ENCODE results near the gene AMER3.
A peak's percentile ranks its signal among the peaks of the same experiment; 100 is the strongest.

AMER3 gene

DNA sequence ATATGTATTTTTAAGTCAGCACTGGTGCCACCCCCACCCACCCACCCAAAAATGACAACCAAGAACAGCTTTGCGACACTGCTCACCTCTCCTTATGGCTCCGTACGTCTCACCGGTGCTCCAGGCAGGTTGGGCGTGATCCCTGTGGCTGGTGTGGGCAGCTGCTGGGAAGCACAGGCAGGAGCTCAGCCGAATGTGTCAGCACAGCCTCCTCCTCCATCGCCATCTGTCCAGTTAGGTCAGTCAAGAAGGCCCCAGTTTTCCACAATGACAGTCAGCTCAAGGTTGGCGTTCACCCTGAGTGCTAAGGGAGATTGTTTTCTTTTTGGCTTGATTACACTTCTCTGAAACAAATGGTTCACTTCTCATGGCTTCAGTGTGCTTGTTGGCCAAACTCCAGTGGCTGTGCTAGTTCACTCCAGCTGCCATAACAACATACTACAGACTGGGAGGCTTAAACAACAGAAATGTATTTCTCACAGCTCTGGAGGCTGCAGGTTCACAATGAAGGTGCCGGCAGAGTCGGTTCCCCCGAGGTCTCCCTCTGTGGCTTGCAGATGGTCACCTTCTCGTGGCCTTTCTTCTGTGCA lies 30.2 kb downstream of the AMER3 start:
- Histone ChIP-seq H3K27me3 (ENCODE audit: control insufficient read depth, insufficient read depth, low read length) (no peaks in the 10 kb centered on the region), H3K36me3 (ENCODE audit: control insufficient read depth, insufficient read depth, low read length) (no peaks in the 10 kb centered on the region), H3K27ac (ENCODE audit: low read length) (no peak overlapping the region), H3K4me3 (ENCODE audit: low read length) (no peak overlapping the region), H3K9me3 (ENCODE audit: control insufficient read depth, insufficient read depth, low read length) (no peaks in the 10 kb centered on the region), H3K4me1 (ENCODE audit: control insufficient read depth, insufficient read depth, low read length) (no peaks in the 10 kb centered on the region)
- WGBS (ENCODE audit: insufficient coverage, insufficient read length): no CpG with 5 or more reads among the region's 12 CpGs
- DNase-seq (ENCODE audit: low read depth, low spot score): no peak

DNA sequence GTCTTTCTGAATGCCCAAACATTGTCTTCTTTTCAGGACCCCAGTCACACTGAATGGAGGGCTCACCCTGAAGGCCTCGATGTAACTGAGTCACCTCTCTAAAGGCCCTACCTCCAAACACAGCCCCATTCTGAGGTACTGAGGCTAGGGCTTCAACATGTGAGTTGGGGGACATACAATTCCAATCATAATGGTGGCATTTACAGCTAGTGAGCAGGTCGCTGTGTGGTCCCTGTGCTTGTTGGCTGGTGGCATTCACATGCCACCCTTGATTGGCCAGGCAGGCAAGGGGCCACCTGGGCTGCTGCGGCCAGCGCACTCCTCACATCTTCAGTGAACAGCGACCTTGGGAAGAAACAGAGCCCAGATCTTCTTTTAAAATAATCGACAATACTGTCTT lies 30.7 kb downstream of the AMER3 start:
- DNase-seq (ENCODE audit: low read depth, low spot score): no peak
- no peak overlapping the region for H3K4me3 ChIP-seq (ENCODE audit: low read length)
- no peaks in the 10 kb centered on the region for H3K9me3 ChIP-seq (ENCODE audit: control insufficient read depth, insufficient read depth, low read length)
- H3K27ac ChIP-seq (ENCODE audit: low read length): no peak overlapping the region
- no CpG with 5 or more reads among the region's 6 CpGs for WGBS (ENCODE audit: insufficient coverage, insufficient read length)
- H3K27me3 ChIP-seq (ENCODE audit: control insufficient read depth, insufficient read depth, low read length): no peaks in the 10 kb centered on the region
- H3K4me1 ChIP-seq (ENCODE audit: control insufficient read depth, insufficient read depth, low read length): no peaks in the 10 kb centered on the region
- H3K36me3 ChIP-seq (ENCODE audit: control insufficient read depth, insufficient read depth, low read length): no peaks in the 10 kb centered on the region

DNA sequence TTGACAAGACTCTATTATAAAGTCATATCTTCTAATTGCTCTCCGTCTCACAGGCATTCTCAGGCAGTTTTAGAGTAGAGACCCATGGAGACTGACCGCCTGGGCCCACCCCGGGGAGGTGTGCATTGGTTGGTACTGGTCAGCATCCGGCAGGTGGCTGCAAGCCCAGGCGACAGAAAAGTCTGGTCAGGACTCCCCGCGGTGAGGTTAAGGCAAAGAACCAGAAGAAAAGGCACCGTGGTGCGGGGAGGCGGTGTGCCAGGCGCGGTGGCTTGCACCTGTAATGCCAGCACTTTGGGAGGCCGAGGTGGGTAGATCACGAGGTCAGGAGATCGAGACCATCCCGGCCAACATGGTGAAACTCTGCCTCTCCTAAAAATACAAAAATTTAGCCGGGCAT lies 32.5 kb downstream of the AMER3 start:
- DNase-seq (ENCODE audit: low read depth, low spot score): no peak
- Histone ChIP-seq H3K9me3 (ENCODE audit: control insufficient read depth, insufficient read depth, low read length) (no peaks in the 10 kb centered on the region), H3K27me3 (ENCODE audit: control insufficient read depth, insufficient read depth, low read length) (no peaks in the 10 kb centered on the region), H3K4me1 (ENCODE audit: control insufficient read depth, insufficient read depth, low read length) (no peaks in the 10 kb centered on the region), H3K4me3 (ENCODE audit: low read length) (no peak overlapping the region), H3K27ac (ENCODE audit: low read length) (no peak overlapping the region), H3K36me3 (ENCODE audit: control insufficient read depth, insufficient read depth, low read length) (no peaks in the 10 kb centered on the region)
- WGBS (ENCODE audit: insufficient coverage, insufficient read length): no CpG with 5 or more reads among the region's 17 CpGs

DNA sequence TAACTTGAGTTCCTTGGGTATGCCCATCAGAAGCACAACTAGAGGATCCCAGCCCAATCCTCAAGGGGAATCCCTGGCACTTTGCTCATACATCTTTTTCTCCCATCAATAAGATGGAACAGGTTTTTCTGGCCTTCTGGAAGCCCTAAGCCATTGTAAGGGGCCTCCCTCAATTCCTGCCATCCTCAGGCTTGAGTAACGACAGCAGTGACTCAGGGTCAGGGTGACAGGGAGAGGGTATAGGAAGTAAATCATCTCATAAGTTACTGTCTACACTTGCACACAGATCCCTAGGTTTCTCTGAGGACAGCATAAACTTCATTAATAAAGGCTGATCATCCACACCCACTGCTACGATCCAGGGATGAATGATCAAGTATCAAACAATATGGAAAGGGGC lies 35.0 kb downstream of the AMER3 start:
- no peak overlapping the region for H3K4me3 ChIP-seq (ENCODE audit: low read length)
- no CpG with 5 or more reads among the region's 2 CpGs for WGBS (ENCODE audit: insufficient coverage, insufficient read length)

DNA sequence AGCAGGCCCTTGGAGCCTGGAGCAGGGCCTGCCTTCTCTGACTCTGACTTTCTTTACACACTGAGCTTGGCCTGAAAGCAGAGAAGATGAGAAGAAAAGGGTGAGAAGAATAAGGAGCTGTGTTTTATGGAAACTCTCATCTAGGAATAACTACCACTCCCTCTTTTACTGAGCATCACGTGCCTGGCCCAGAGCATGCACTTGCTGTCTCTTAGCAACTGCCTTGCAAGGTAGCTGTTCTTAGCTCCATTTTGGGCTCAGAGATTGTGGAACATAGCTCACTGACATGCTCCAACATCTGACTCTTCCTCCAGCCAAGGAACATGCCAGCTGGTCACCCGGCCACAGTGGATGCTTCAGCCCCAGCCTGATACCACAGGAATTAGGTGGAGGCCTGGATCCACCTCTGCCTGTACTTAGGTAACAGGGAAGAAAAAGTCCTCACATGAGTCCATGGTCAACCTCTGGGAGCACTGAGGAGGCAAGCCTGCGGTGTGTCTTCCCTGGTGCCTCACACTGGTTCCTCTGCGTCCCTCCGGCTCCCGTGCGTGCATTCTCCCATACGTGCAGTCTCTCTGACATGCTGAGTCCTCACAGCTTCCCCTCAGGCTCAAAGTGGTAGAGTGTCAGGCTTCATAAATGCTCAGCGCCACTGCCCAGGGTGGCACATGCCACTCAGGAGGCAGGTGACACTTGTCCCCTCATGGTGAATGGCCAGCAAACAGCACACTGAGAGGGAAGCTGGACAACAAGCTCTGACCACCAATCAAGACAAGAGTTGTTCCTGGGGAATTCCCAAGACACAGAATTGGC lies 35.7 kb downstream of the AMER3 start:
- Histone ChIP-seq H3K27me3 (ENCODE audit: control insufficient read depth, insufficient read depth, low read length) (no peaks in the 10 kb centered on the region), H3K36me3 (ENCODE audit: control insufficient read depth, insufficient read depth, low read length) (no peaks in the 10 kb centered on the region), H3K4me1 (ENCODE audit: control insufficient read depth, insufficient read depth, low read length) (no peaks in the 10 kb centered on the region), H3K27ac (ENCODE audit: low read length) (no peak overlapping the region), H3K4me3 (ENCODE audit: low read length) (no peak overlapping the region), H3K9me3 (ENCODE audit: control insufficient read depth, insufficient read depth, low read length) (no peaks in the 10 kb centered on the region)
- WGBS (ENCODE audit: insufficient coverage, insufficient read length): no CpG with 5 or more reads among the region's 9 CpGs
- no peak for DNase-seq (ENCODE audit: low read depth, low spot score)

More for the DNA sequence above, 35.0 kb downstream of the AMER3 start:
- H3K4me1 ChIP-seq (ENCODE audit: control insufficient read depth, insufficient read depth, low read length): no peaks in the 10 kb centered on the region
- H3K27ac ChIP-seq (ENCODE audit: low read length): no peak overlapping the region
- H3K27me3 ChIP-seq (ENCODE audit: control insufficient read depth, insufficient read depth, low read length): no peaks in the 10 kb centered on the region
- DNase-seq (ENCODE audit: low read depth, low spot score): no peak
- no peaks in the 10 kb centered on the region for H3K9me3 ChIP-seq (ENCODE audit: control insufficient read depth, insufficient read depth, low read length)
- H3K36me3 ChIP-seq (ENCODE audit: control insufficient read depth, insufficient read depth, low read length): no peaks in the 10 kb centered on the region

DNA sequence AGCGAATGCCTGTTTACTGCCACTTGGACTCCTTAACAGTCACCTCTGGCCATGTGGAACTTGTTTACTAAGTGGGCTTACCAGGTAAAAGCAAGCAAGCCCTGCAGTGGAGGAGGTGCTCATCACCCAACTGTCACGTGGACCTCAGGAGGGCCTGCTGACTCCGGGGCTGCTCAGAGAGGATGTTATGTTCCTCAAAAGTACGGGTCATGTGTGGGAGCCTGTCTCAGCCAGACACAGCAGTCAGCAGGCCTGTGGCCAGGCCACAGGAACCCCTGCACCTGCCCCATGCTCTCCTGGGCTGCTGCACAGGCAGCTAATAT lies 36.2 kb downstream of the AMER3 start:
- Histone ChIP-seq H3K4me1 (ENCODE audit: control insufficient read depth, insufficient read depth, low read length) (no peaks in the 10 kb centered on the region; the same call in 1 of the 2 replicates), H3K27me3 (ENCODE audit: control insufficient read depth, insufficient read depth, low read length) (no peaks in the 10 kb centered on the region), H3K4me3 (ENCODE audit: low read length) (no peak overlapping the region), H3K27ac (ENCODE audit: low read length) (no peak overlapping the region), H3K36me3 (ENCODE audit: control insufficient read depth, insufficient read depth, low read length) (no peaks in the 10 kb centered on the region), H3K9me3 (ENCODE audit: control insufficient read depth, insufficient read depth, low read length) (no peaks in the 10 kb centered on the region)
- WGBS (ENCODE audit: insufficient coverage, insufficient read length): no CpG with 5 or more reads among the region's 4 CpGs
- no peak for DNase-seq (ENCODE audit: low read depth, low spot score)

DNA sequence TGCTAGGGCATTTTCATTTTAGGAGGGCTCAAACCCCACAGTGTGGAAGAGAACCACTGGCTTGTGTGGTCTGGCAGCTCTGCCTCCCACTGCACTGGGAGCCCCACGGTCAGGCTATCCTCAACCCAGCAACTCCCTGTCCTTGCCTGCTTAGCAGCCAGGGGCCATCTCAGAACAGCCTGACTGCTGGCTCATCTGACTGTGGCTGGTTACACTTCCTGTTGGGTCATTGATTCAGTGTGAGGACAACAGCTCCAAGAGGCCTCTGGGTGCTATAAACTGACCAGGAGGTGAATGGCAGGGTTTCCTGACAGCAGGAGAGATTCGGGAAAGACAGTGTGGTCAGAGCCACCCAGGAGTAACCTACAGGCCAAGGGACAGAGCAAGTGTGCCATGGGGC lies 40.1 kb downstream of the AMER3 start:
- Histone ChIP-seq H3K9me3 (ENCODE audit: control insufficient read depth, insufficient read depth, low read length) (no peaks in the 10 kb centered on the region), H3K36me3 (ENCODE audit: control insufficient read depth, insufficient read depth, low read length) (no peaks in the 10 kb centered on the region), H3K27ac (ENCODE audit: low read length) (no peak overlapping the region), H3K27me3 (ENCODE audit: control insufficient read depth, insufficient read depth, low read length) (peaks cover 3% of the 10 kb centered on the region; the same call in 1 of the 2 replicates), H3K4me1 (ENCODE audit: control insufficient read depth, insufficient read depth, low read length) (no peaks in the 10 kb centered on the region; the same call in 1 of the 2 replicates), H3K4me3 (ENCODE audit: low read length) (no peak overlapping the region)
- no peak for DNase-seq (ENCODE audit: low read depth, low spot score)
- no CpG with 5 or more reads among the region's 2 CpGs for WGBS (ENCODE audit: insufficient coverage, insufficient read length)

DNA sequence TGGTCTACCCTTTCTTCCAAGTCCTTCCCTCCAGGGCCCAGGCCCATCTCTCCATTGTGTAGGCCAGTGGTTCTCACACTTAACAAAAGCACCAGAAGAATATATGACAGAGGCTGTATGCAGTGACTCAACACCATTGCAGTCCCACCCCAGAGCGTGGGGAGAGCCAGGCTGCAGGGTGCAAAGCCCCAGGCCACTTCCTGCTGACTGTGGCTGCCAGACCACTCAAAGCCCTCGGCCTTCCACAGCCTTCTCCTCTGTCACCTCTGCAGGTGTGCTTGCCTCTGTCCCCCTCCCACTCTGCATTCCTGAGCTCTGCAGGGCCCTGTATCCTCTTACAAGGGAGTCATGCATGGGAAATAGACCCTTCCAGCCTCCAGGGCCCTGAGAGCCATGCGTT lies 41.0 kb downstream of the AMER3 start:
- no peaks in the 10 kb centered on the region; the same call in 1 of the 2 replicates for H3K4me1 ChIP-seq (ENCODE audit: control insufficient read depth, insufficient read depth, low read length)

DNA sequence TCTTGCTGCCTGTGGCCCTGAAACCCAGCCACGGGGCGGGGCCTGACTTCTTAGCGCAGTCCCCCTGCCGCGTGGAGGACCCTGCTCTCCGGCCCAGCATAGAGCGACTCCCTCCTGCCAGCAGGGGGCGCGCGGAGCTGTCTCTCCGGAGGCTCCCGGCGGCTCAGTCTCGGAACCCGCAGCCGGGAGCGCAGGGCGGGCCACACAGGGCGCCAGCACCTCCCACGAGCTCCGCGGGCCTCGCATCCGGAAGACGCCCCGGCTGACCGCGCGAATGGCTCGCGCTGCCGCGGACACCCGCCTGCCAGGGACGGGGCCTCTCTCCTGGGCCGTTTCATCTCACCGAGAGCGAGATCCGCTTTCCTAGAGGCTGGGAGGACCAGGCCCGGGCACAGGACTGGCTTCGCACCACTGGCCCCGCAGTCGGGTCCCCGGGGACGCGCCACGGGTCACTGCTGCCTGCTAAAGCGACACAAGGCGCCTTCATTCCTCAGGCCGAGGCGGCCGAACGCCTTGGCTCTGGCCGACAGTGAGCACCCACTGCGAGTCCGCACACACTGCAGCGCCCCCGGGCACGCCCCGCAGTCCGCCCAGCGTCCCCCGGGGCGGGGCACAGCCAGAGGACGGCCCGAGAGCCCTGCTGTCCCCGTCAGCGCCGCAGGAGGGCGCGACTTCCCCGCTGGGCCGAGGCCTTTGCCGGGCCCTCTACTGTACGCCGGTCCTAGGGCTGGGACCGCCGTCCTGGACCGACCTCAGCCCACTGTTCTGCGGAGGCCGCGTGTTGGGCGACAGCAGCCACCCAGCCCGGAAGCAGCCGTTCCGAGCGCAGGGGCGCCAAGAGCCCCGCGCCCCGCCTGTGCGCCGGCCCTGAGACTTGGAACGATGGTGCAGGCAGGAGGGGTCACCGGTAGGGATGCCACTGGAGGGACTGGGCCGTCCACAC lies 42.4 kb downstream of the AMER3 start:
- peak overlapping the region; percentile 71; the same call in 1 of the 2 replicates for H3K4me3 ChIP-seq (ENCODE audit: low read length)
- no peak overlapping the region for H3K27ac ChIP-seq (ENCODE audit: low read length)
- H3K9me3 ChIP-seq (ENCODE audit: control insufficient read depth, insufficient read depth, low read length): no peaks in the 10 kb centered on the region
- no peaks in the 10 kb centered on the region for H3K36me3 ChIP-seq (ENCODE audit: control insufficient read depth, insufficient read depth, low read length)
- no peaks in the 10 kb centered on the region; the same call in 1 of the 2 replicates for H3K4me1 ChIP-seq (ENCODE audit: control insufficient read depth, insufficient read depth, low read length)
- WGBS (ENCODE audit: insufficient coverage, insufficient read length): no CpG with 5 or more reads among the region's 96 CpGs
- DNase-seq (ENCODE audit: low read depth, low spot score): peak; percentile 76
- peaks cover 3% of the 10 kb centered on the region; the same call in 1 of the 2 replicates for H3K27me3 ChIP-seq (ENCODE audit: control insufficient read depth, insufficient read depth, low read length)

More for the DNA sequence above, 41.0 kb downstream of the AMER3 start:
- no CpG with 5 or more reads among the region's 3 CpGs for WGBS (ENCODE audit: insufficient coverage, insufficient read length)
- no peak overlapping the region for H3K27ac ChIP-seq (ENCODE audit: low read length)
- peaks cover 3% of the 10 kb centered on the region; the same call in 1 of the 2 replicates for H3K27me3 ChIP-seq (ENCODE audit: control insufficient read depth, insufficient read depth, low read length)
- H3K36me3 ChIP-seq (ENCODE audit: control insufficient read depth, insufficient read depth, low read length): no peaks in the 10 kb centered on the region
- no peaks in the 10 kb centered on the region for H3K9me3 ChIP-seq (ENCODE audit: control insufficient read depth, insufficient read depth, low read length)
- DNase-seq (ENCODE audit: low read depth, low spot score): no peak
- no peak overlapping the region for H3K4me3 ChIP-seq (ENCODE audit: low read length)
